Activated naive CD4-positive, alpha-beta T cell treated with anti-CD3 and anti-CD28 coated beads, Interleukin-2, amount 10 ng/mL, durations not matched to agents 7 days and 5 days (primary cell): ENCODE measurements around the gene HS3ST5.

ENCODE experiments used
- CTCF ChIA-PET: fragments of 350-600 bp; sonication (Branson Sonifier 250); formaldehyde crosslinking; loops from one replicate; lab custom pipeline; 2021; ENCODE audit warnings: antibody characterized with exemption; lab: Charles Lee
- DNase-seq: peaks from one replicate; pipeline ENCODE4 v3.0.0-alpha.2; 2020
- H3K27ac Mint-ChIP-seq: one replicate; pipeline ENCODE4 v1.8.0; 2021; ENCODE audit warnings: mild to moderate bottlenecking, moderate library complexity, mixed read lengths
- H3K27me3 Mint-ChIP-seq: one replicate; pipeline ENCODE4 v1.8.0; 2021; ENCODE audit warnings: mild to moderate bottlenecking, mixed read lengths
- H3K36me3 Mint-ChIP-seq: one replicate; pipeline ENCODE4 v1.8.0; 2021; ENCODE audit warnings: mixed read lengths
- H3K4me1 Mint-ChIP-seq: one replicate; pipeline ENCODE4 v1.8.0; 2021; ENCODE audit warnings: mixed read lengths
- H3K4me3 Mint-ChIP-seq: one replicate; pipeline ENCODE4 v1.8.0; 2021; ENCODE audit warnings: mild to moderate bottlenecking, moderate library complexity, mixed read lengths
- H3K9me3 Mint-ChIP-seq: one replicate; pipeline ENCODE4 v1.8.0; 2021; ENCODE audit warnings: mixed read lengths

The HS3ST5 gene

GRCh38 chr6:114121913-114122662, 220.7 kb downstream of the HS3ST5 start:
- Mint-ChIP-seq H3K27me3 (no peaks in the 10 kb centered on the region), H3K4me1 (no peaks in the 10 kb centered on the region), H3K4me3 (no peak overlapping the region), H3K36me3 (no peaks in the 10 kb centered on the region), H3K27ac (no peak overlapping the region), H3K9me3 (no peaks in the 10 kb centered on the region)
- CTCF ChIA-PET = no interaction called here
- no peak for DNase-seq

GRCh38 chr6:114119056-114119455, 223.8 kb downstream of the HS3ST5 start:
- no peaks in the 10 kb centered on the region for H3K36me3 Mint-ChIP-seq
- H3K4me1 Mint-ChIP-seq = no peaks in the 10 kb centered on the region
- H3K27me3 Mint-ChIP-seq = no peaks in the 10 kb centered on the region
- no peaks in the 10 kb centered on the region for H3K9me3 Mint-ChIP-seq
- no peak overlapping the region for H3K4me3 Mint-ChIP-seq
- no peak overlapping the region for H3K27ac Mint-ChIP-seq
- CTCF ChIA-PET = interaction anchor here (1.0 kb wide), 1 partner anchor 10 kb away, joined by 5 read pairs; no protein-coding TSS in a partner anchor
- no peak for DNase-seq

DNA sequence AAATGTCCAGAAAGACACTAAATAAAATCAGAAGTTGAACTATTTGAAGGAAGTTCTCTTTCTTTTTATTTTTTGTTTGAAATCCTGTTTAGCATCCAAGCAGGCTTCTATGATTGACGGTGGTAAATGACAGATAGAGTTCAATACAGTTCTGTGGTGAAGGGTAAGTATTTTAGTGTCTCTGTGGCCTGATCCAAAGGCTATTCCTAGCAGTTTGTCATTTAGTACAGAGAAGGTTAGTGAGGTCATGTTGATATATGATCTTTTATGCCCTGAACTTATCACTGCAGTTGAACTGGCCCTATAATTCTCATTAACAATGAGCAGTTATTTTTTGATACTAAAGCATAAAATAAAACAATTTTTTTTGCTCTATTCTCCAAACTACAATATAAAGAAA, 227.2 kb downstream of the HS3ST5 start:
- Mint-ChIP-seq H3K36me3 (no peaks in the 10 kb centered on the region), H3K27me3 (no peaks in the 10 kb centered on the region), H3K9me3 (no peaks in the 10 kb centered on the region), H3K4me1 (no peaks in the 10 kb centered on the region), H3K4me3 (no peak overlapping the region), H3K27ac (no peak overlapping the region)
- no peak for DNase-seq
- CTCF ChIA-PET = no interaction called here

GRCh38 chr6:114108119-114109002, 234.5 kb downstream of the HS3ST5 start:
- no peaks in the 10 kb centered on the region for H3K4me1 Mint-ChIP-seq
- no peak overlapping the region for H3K27ac Mint-ChIP-seq
- no peaks in the 10 kb centered on the region for H3K36me3 Mint-ChIP-seq
- CTCF ChIA-PET = interaction anchor here (0.5 to 3.9 kb wide), 18 partner anchors 10 to 466 kb away, joined by 3 to 33 read pairs (median 4); no protein-coding TSS in a partner anchor
- no peaks in the 10 kb centered on the region for H3K9me3 Mint-ChIP-seq
- DNase-seq = peak; percentile 66
- H3K4me3 Mint-ChIP-seq = no peak overlapping the region
- H3K27me3 Mint-ChIP-seq = peaks cover 3% of the 10 kb centered on the region

GRCh38 chr6:114106020-114106419, 236.8 kb downstream of the HS3ST5 start:
- peaks cover 3% of the 10 kb centered on the region for H3K27me3 Mint-ChIP-seq
- H3K4me3 Mint-ChIP-seq = no peak overlapping the region
- CTCF ChIA-PET = interaction anchor here (2.5 kb wide), 1 partner anchor 111 kb away, joined by 8 read pairs; no protein-coding TSS in a partner anchor
- no peaks in the 10 kb centered on the region for H3K4me1 Mint-ChIP-seq
- DNase-seq = no peak
- H3K27ac Mint-ChIP-seq = no peak overlapping the region
- H3K36me3 Mint-ChIP-seq = no peaks in the 10 kb centered on the region
- H3K9me3 Mint-ChIP-seq = no peaks in the 10 kb centered on the region

- Mint-ChIP-seq H3K27ac (no peak overlapping the region), H3K27me3 (no peaks in the 10 kb centered on the region), H3K4me1 (no peaks in the 10 kb centered on the region), H3K36me3 (no peaks in the 10 kb centered on the region), H3K9me3 (no peaks in the 10 kb centered on the region), H3K4me3 (no peak overlapping the region)
- CTCF ChIA-PET = interaction anchor here (2.4 kb wide), 1 partner anchor 106 kb away, joined by 7 read pairs; no protein-coding TSS in a partner anchor
- DNase-seq = no peak
Observed at GRCh38 chr6:114101255-114101654, 241.6 kb downstream of the HS3ST5 start.

DNA sequence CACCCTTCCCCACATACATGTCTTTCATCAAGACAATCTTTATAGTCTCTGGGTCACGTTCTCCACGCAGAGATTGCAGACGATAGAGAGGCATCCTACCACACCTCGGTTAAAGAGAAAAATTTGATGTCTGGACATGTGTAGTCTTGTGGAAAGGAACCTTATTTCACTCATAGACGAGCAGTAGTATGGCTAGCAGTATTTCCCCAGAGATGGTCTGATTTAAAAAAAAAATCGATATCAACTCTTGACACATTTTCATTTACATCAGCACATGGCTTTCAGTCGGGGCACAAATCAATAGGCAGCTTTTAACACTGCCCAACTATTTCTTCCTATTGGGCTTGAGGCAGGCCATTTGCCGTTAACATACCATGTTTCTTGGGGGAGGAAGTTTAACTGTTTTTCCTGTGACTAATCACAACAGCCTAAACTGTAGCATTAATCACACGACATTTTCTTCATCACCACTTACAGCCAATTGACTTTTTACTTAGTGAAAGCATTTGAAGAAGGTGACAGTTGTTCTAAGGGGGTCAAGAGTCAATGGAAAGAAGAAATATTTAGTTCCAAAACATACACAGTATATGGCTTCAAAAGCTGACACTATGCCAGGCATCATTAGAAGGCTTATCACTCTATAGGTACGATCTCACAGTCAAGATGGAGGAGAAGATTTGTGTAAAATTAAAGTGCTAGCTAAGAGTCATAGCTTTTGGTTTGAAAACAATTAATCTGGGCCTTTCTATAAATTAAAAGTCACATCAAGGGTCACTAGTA, 242.4 kb downstream of the HS3ST5 start:
- CTCF ChIA-PET = interaction anchor here (0.6 to 3.6 kb wide), 2 partner anchors 8 to 50 kb away, joined by 3 to 18 read pairs; no protein-coding TSS in a partner anchor
- no peaks in the 10 kb centered on the region for H3K4me1 Mint-ChIP-seq
- H3K27ac Mint-ChIP-seq = no peak overlapping the region
- no peak overlapping the region for H3K4me3 Mint-ChIP-seq
- H3K27me3 Mint-ChIP-seq = no peaks in the 10 kb centered on the region
- H3K36me3 Mint-ChIP-seq = no peaks in the 10 kb centered on the region
- no peak for DNase-seq
- no peaks in the 10 kb centered on the region for H3K9me3 Mint-ChIP-seq

- Mint-ChIP-seq H3K27me3 (no peaks in the 10 kb centered on the region), H3K27ac (no peak overlapping the region), H3K36me3 (no peaks in the 10 kb centered on the region), H3K4me3 (no peak overlapping the region), H3K4me1 (no peaks in the 10 kb centered on the region), H3K9me3 (no peaks in the 10 kb centered on the region)
- peak; percentile 22 for DNase-seq
- CTCF ChIA-PET = interaction anchor here (0.5 to 3.6 kb wide), 3 partner anchors 12 to 54 kb away, joined by 3 to 18 read pairs (median 3); no protein-coding TSS in a partner anchor
Observed at GRCh38 chr6:114096561-114097172, 246.2 kb downstream of the HS3ST5 start.

DNA sequence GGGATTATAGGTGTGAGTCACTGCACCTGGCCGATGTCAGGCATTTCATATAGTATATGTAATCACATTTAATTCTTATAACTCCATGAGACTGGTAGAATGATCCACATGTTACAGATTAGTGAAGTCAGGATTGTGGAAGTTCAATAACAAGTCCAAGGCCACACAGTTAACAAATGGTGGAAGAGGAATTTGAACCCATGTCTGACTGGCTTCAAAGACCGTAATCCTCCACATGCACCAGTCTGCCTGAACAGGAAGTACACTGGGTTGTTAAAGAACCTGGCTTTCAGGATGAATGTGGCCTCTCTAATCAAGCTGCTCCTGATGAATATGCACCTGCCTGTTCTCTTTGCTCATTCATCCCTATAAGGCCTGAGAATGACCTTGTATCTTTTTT, 249.9 kb downstream of the HS3ST5 start:
- CTCF ChIA-PET = interaction anchor here (0.6 kb wide), 2 partner anchors 210 to 1200 kb away, joined by 3 read pairs; no protein-coding TSS in a partner anchor
- H3K27ac Mint-ChIP-seq = no peak overlapping the region
- no peaks in the 10 kb centered on the region for H3K27me3 Mint-ChIP-seq
- no peaks in the 10 kb centered on the region for H3K9me3 Mint-ChIP-seq
- H3K4me1 Mint-ChIP-seq = no peaks in the 10 kb centered on the region
- no peak for DNase-seq
- no peak overlapping the region for H3K4me3 Mint-ChIP-seq
- H3K36me3 Mint-ChIP-seq = no peaks in the 10 kb centered on the region

DNA sequence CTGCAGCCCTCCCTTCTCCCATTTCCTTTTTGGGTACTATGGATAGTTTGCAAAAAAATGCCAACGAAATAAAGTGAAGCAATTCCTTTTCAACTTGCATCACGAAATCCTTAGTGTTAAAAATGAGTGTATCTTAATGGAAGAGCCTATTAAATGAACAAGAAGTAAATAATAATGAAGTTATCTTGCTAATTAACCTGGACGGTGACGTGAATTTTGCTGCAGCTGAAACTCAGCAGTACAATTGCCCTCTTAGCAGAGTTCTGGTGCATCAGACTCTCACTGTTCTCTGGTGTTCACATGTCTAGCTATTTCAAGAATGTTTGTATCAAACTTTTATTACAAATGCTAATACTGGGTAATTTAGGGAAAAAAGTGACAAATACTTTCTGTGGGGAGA, 252.2 kb downstream of the HS3ST5 start:
- no peaks in the 10 kb centered on the region for H3K27me3 Mint-ChIP-seq
- no peak overlapping the region for H3K4me3 Mint-ChIP-seq
- H3K36me3 Mint-ChIP-seq = no peaks in the 10 kb centered on the region
- CTCF ChIA-PET = interaction anchor here (0.5 to 0.9 kb wide), 2 partner anchors 30 to 154 kb away, joined by 3 read pairs; no protein-coding TSS in a partner anchor
- no peak overlapping the region for H3K27ac Mint-ChIP-seq
- no peak for DNase-seq
- H3K4me1 Mint-ChIP-seq = no peaks in the 10 kb centered on the region
- H3K9me3 Mint-ChIP-seq = no peaks in the 10 kb centered on the region

- Mint-ChIP-seq H3K27ac (no peak overlapping the region), H3K9me3 (no peaks in the 10 kb centered on the region), H3K4me1 (no peaks in the 10 kb centered on the region), H3K4me3 (no peak overlapping the region), H3K27me3 (peaks cover 3% of the 10 kb centered on the region), H3K36me3 (no peaks in the 10 kb centered on the region)
- DNase-seq = no peak
- CTCF ChIA-PET = interaction anchor here (1.2 kb wide), 1 partner anchor 22 kb away, joined by 3 read pairs; no protein-coding TSS in a partner anchor
Observed at GRCh38 chr6:114087496-114087895, 255.3 kb downstream of the HS3ST5 start.

GRCh38 chr6:114085211-114085610, 257.6 kb downstream of the HS3ST5 start:
- Mint-ChIP-seq H3K27me3 (peaks cover 3% of the 10 kb centered on the region), H3K36me3 (no peaks in the 10 kb centered on the region), H3K4me1 (no peaks in the 10 kb centered on the region), H3K9me3 (no peaks in the 10 kb centered on the region), H3K4me3 (no peak overlapping the region), H3K27ac (no peak overlapping the region)
- DNase-seq = no peak
- CTCF ChIA-PET = no interaction called here

DNA sequence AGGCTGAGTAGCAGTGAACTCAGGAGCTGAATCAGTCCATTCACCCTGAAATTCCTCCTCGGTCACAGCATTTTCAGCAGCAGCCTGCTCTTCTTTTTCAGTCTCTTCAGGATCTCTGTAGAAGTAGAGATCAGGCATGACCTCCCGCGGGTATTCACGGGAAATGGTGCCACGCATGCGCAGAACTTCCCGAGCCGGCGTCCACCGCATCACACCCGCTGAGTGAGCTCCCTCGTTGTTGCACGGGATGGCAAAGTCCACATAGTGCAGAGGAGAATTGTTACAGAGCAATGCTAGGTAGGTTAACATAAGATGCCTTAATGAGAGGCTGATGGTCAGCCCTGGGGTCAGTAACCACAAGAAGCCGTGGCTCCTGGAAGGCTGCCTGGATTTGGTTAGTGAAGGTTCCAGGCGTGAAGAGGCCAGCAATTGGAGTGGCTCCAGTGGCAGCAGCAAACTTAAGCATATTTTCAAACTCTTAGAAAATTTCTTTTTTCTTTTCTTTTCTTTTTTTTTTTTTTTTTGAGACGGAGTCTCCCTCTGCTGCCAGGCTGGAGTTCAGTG, 258.4 kb downstream of the HS3ST5 start:
- Mint-ChIP-seq H3K36me3 (no peaks in the 10 kb centered on the region), H3K4me1 (no peaks in the 10 kb centered on the region), H3K27ac (no peak overlapping the region), H3K9me3 (no peaks in the 10 kb centered on the region), H3K4me3 (no peak overlapping the region), H3K27me3 (peaks cover 3% of the 10 kb centered on the region)
- no peak for DNase-seq
- CTCF ChIA-PET = no interaction called here
